ENCODE data around the gene OLFML3. TPM values are rescaled to one million over a fixed set of nuclear protein-coding genes. Genes with fewer than 3 reads are reported as not detected.

The OLFML3 gene
- total RNA-seq, 1 experiment from 2014 or later = 319 TPM

DNA sequence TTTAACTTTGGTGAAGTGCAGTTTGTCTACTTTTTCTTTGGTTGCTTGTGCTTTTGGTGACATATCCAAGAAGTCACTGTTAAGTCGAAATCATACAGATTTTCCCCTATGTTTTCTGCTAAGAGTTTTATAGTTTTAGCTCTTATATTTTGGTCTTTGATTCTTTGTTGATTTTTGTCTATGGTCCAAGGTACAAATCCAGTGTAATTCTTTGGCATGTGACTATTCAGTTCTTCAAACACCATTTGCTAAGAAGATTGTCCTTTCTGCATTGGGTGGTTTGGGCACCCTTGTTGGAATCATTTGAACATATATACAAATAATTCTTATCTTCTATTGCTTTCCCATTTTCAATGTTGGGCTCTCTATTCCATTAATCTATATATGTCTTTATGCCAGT is 33.9 kb upstream of the OLFML3 start:
- H3K9me3 ChIP-seq (ENCODE audit: low read depth, low read length, poor library complexity, severe bottlenecking) = peaks cover 11% of the 10 kb centered on the region
- no TSS peak for BruUV-seq (replicated peaks)
- intact Hi-C loops (cut with micrococcal nuclease; ENCODE audit: unreplicated experiment) = no loop called here
- no peak for DNase-seq (ENCODE audit: low spot score)
- no peak overlapping the region for H3K4me3 ChIP-seq (ENCODE audit: low read depth, low read length, poor library complexity, severe bottlenecking)
- no peak overlapping the region for H3K27ac ChIP-seq (ENCODE audit: low read depth, low read length, poor library complexity, severe bottlenecking)
- H3K36me3 ChIP-seq (ENCODE audit: insufficient read depth, low read length, poor library complexity, severe bottlenecking) = peaks cover 45% of the 10 kb centered on the region
- H3K27me3 ChIP-seq (replicated peaks; ENCODE audit: insufficient read depth, low read depth, low read length, poor library complexity) = no peaks in the 10 kb centered on the region
- CTCF ChIA-PET = no interaction called here
- H3K4me1 ChIP-seq (ENCODE audit: insufficient read depth, low read length, poor library complexity, severe bottlenecking) = peaks cover 34% of the 10 kb centered on the region
- POLR2A ChIA-PET (ENCODE audit: low non-redundant PET) = no interaction called here
- TF ChIP-seq CTCF (conservative IDR thresholded peaks at IDR 0.05; ENCODE audit: low read depth, low read length) = no peak
- no peak for TF ChIP-seq EZH2 (IDR thresholded peaks at IDR 0.05; ENCODE audit: borderline replicate concordance, low read depth, low read length, poor library complexity, severe bottlenecking)

- CTCF ChIA-PET = no interaction called here
- POLR2A ChIA-PET (ENCODE audit: low non-redundant PET) = no interaction called here
- intact Hi-C loops (cut with micrococcal nuclease; ENCODE audit: unreplicated experiment) = no loop called here
These were observed 33.2 kb upstream of the OLFML3 start for GRCh38 chr1:113946112-113946511.

GRCh38 chr1:113946678-113947387 is 32.4 kb upstream of the OLFML3 start:
- DNase-seq (ENCODE audit: low spot score) = no peak
- Histone ChIP-seq H3K27ac (ENCODE audit: low read depth, low read length, poor library complexity, severe bottlenecking) (peak overlapping the region; percentile 62), H3K4me1 (ENCODE audit: insufficient read depth, low read length, poor library complexity, severe bottlenecking) (peaks cover 34% of the 10 kb centered on the region), H3K27me3 (replicated peaks; ENCODE audit: insufficient read depth, low read depth, low read length, poor library complexity) (no peaks in the 10 kb centered on the region), H3K4me3 (ENCODE audit: low read depth, low read length, poor library complexity, severe bottlenecking) (no peak overlapping the region), H3K36me3 (ENCODE audit: insufficient read depth, low read length, poor library complexity, severe bottlenecking) (peaks cover 34% of the 10 kb centered on the region), H3K9me3 (ENCODE audit: low read depth, low read length, poor library complexity, severe bottlenecking) (peaks cover 11% of the 10 kb centered on the region)
- CTCF ChIA-PET = interaction anchor here (0.6 kb wide), 1 partner anchor 273 kb away, joined by 5 read pairs; no protein-coding TSS in a partner anchor
- POLR2A ChIA-PET (ENCODE audit: low non-redundant PET) = no interaction called here
- no peak for TF ChIP-seq EZH2 (IDR thresholded peaks at IDR 0.05; ENCODE audit: borderline replicate concordance, low read depth, low read length, poor library complexity, severe bottlenecking)
- no peak for TF ChIP-seq CTCF (conservative IDR thresholded peaks at IDR 0.05; ENCODE audit: low read depth, low read length)
- intact Hi-C loops (cut with micrococcal nuclease; ENCODE audit: unreplicated experiment) = no loop called here
- BruUV-seq (replicated peaks) = no TSS peak

More at GRCh38 chr1:113946112-113946511, 33.2 kb upstream of the OLFML3 start:
- H3K27ac ChIP-seq (ENCODE audit: low read depth, low read length, poor library complexity, severe bottlenecking) = no peak overlapping the region
- H3K9me3 ChIP-seq (ENCODE audit: low read depth, low read length, poor library complexity, severe bottlenecking) = peaks cover 11% of the 10 kb centered on the region
- no TSS peak for BruUV-seq (replicated peaks)
- TF ChIP-seq EZH2 (IDR thresholded peaks at IDR 0.05; ENCODE audit: borderline replicate concordance, low read depth, low read length, poor library complexity, severe bottlenecking) (no peak), CTCF (conservative IDR thresholded peaks at IDR 0.05; ENCODE audit: low read depth, low read length) (no peak)
- no peak overlapping the region for H3K4me3 ChIP-seq (ENCODE audit: low read depth, low read length, poor library complexity, severe bottlenecking)
- H3K27me3 ChIP-seq (replicated peaks; ENCODE audit: insufficient read depth, low read depth, low read length, poor library complexity) = no peaks in the 10 kb centered on the region
- peaks cover 38% of the 10 kb centered on the region for H3K36me3 ChIP-seq (ENCODE audit: insufficient read depth, low read length, poor library complexity, severe bottlenecking)
- peaks cover 34% of the 10 kb centered on the region for H3K4me1 ChIP-seq (ENCODE audit: insufficient read depth, low read length, poor library complexity, severe bottlenecking)
- no peak for DNase-seq (ENCODE audit: low spot score)
